SU-DHL-6 (cell line): ENCODE results near the gene KIAA1586.
"Not testable (repeated sequence)": the region's sequence is repeated elsewhere in the genome, so short reads cannot be mapped to it uniquely, and the experiment has no call there.

Source experiments
- H2AFZ ChIP-seq: fragments of 200-600 bp; sonication (generic); 2 replicates; pipeline ENCODE4 v1.6.1; 2014; ENCODE audit warnings: low read depth, mild to moderate bottlenecking, moderate library complexity, mixed read lengths, antibody characterized with exemption, low read length; ENCODE audit not compliant: severe bottlenecking
- H3F3A ChIP-seq: fragments of 200-600 bp; shearing (Covaris generic); 2 replicates; pipeline ENCODE4 v1.6.0; 2016; ENCODE audit warnings: antibody characterized with exemption, mild to moderate bottlenecking; ENCODE audit not compliant: insufficient read depth
- H3K27ac ChIP-seq: fragments of 200-600 bp; sonication (generic); 2 replicates; pipeline ENCODE4 v1.5.1; 2016; ENCODE audit warnings: low read depth, mild to moderate bottlenecking, low read length, moderate library complexity, mixed read lengths
- H3K27me3 ChIP-seq: fragments of 200-600 bp; sonication (generic), shearing (Covaris generic); 2 replicates; pipeline ENCODE4 v1.6.0; 2014; ENCODE audit warnings: mild to moderate bottlenecking, low read length
- H3K36me3 ChIP-seq: fragments of 200-600 bp; sonication (generic); 2 replicates; pipeline ENCODE4 v1.6.1; 2014; ENCODE audit warnings: mild to moderate bottlenecking, low read length, mixed read lengths
- H3K4me2 ChIP-seq: fragments of 300-600, 200-600 bp; shearing (Covaris generic), sonication (generic); 2 replicates; pipeline ENCODE4 v1.6.0; 2014; ENCODE audit warnings: low read length, low read depth, mild to moderate bottlenecking; ENCODE audit not compliant: poor library complexity, severe bottlenecking
- H3K4me3 ChIP-seq: fragments of 200-600 bp; sonication (generic); 2 replicates; pipeline ENCODE4 v1.5.1; 2014; ENCODE audit warnings: antibody characterized with exemption, low read length, mild to moderate bottlenecking, mixed read lengths; ENCODE audit not compliant: insufficient read depth, poor library complexity, severe bottlenecking
- H3K79me2 ChIP-seq: fragments of 200-600 bp; sonication (generic); 2 replicates; pipeline ENCODE4 v1.6.1; 2014; ENCODE audit warnings: mild to moderate bottlenecking, low read length, moderate library complexity; ENCODE audit not compliant: insufficient read depth
- H3K9ac ChIP-seq: fragments of 200-600 bp; sonication (generic); 2 replicates; pipeline ENCODE4 v1.7.0; 2014; ENCODE audit warnings: mild to moderate bottlenecking, low read length
- H3K9me2 ChIP-seq: fragments of 200-600 bp; sonication (generic); replicated peaks from 2 replicates; pipeline ENCODE4 v1.6.1; 2014; ENCODE audit warnings: low read length; ENCODE audit not compliant: insufficient read depth
- H3K9me3 ChIP-seq: fragments of 200-600 bp; sonication (generic); 2 replicates; pipeline ENCODE4 v1.6.1; 2014; ENCODE audit warnings: low read length, mixed read lengths; ENCODE audit not compliant: insufficient read depth
- H4K20me1 ChIP-seq: fragments of 200-600 bp; sonication (generic); 2 replicates; pipeline ENCODE4 v1.6.1; 2014; ENCODE audit warnings: low read depth, mild to moderate bottlenecking, antibody characterized with exemption, low read length, moderate library complexity, mixed read lengths
- EZH2phosphoT487 ChIP-seq: fragments of 200-600 bp; sonication (generic), shearing (Covaris generic); conservative IDR thresholded peaks from 2 replicates; pipeline ENCODE4 v1.6.1; 2018; ENCODE audit warnings: mild to moderate bottlenecking, antibody characterized with exemption, low read length, moderate library complexity, mixed read lengths
- TF ChIP-seq, protein P1 (sequence below): fragments of 200-600 bp; sonication (generic); IDR thresholded peaks from one replicate; pipeline ENCODE4 v1.5.1; 2017; ENCODE audit warnings: antibody characterized with exemption, mild to moderate bottlenecking, low read length, moderate library complexity; ENCODE audit not compliant: insufficient read depth, poor library complexity, severe bottlenecking

The KIAA1586 gene

DNA sequence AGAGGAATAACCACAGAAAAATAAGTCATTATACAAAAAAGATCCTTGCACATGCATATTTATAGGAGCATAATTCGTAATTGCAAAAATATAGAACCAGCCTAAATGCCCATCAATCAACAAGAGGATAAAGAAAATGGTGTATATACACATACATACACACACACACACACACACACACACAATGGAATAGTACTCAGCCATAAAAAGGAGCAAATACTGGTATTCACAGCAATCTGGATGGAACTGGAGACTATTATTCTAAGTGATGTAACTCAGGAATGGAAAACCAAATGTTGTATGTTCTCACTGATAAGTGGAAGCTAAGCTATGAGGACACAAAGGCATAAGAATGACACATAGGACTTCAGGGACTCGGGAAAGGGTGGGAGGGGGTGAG, 1.9 kb upstream of the KIAA1586 start:
- H3K9ac ChIP-seq = no peak overlapping the region
- H3K27ac ChIP-seq = no peak overlapping the region
- no peak overlapping the region for H3K4me3 ChIP-seq
- H3K36me3 ChIP-seq = peaks cover 14% of the 10 kb centered on the region
- H3K9me2 ChIP-seq = no peaks in the 10 kb centered on the region
- H3K4me2 ChIP-seq = no peak overlapping the region
- no peaks in the 10 kb centered on the region for H3K9me3 ChIP-seq
- peaks cover 19% of the 10 kb centered on the region for H3K79me2 ChIP-seq
- H3K27me3 ChIP-seq = no peaks in the 10 kb centered on the region
- no peak overlapping the region for H2AFZ ChIP-seq
- H3F3A ChIP-seq = peaks cover 14% of the 10 kb centered on the region; the same call in 1 of the 2 replicates
- H4K20me1 ChIP-seq = 0 out of 2 replicates have a peak, but pooled peaks cover 7% of the 10 kb centered on the region
- TF ChIP-seq, protein P1, sequence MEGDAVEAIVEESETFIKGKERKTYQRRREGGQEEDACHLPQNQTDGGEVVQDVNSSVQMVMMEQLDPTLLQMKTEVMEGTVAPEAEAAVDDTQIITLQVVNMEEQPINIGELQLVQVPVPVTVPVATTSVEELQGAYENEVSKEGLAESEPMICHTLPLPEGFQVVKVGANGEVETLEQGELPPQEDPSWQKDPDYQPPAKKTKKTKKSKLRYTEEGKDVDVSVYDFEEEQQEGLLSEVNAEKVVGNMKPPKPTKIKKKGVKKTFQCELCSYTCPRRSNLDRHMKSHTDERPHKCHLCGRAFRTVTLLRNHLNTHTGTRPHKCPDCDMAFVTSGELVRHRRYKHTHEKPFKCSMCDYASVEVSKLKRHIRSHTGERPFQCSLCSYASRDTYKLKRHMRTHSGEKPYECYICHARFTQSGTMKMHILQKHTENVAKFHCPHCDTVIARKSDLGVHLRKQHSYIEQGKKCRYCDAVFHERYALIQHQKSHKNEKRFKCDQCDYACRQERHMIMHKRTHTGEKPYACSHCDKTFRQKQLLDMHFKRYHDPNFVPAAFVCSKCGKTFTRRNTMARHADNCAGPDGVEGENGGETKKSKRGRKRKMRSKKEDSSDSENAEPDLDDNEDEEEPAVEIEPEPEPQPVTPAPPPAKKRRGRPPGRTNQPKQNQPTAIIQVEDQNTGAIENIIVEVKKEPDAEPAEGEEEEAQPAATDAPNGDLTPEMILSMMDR = no peak
- no peak for TF ChIP-seq EZH2phosphoT487

DNA sequence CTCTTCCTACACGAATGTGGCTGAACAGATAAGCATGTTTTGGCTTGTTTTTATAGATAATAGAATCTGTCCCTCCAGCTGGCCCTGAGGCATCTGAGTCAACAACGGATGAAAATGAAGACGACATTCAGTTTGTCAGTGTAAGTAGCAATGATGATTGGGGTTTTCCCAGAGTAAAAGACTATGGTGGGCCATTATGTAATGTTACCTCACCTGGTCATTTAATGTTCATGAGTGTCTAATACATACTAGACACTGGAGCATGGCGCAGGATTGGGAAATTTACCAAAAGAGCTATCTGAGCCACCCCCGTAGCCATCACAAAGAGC, 728 bp downstream of the KIAA1586 start:
- H3K79me2 ChIP-seq = peaks cover 41% of the 10 kb centered on the region
- H3K27me3 ChIP-seq, H3K9ac ChIP-seq, H2AFZ ChIP-seq, H3K4me3 ChIP-seq, H3K27ac ChIP-seq, H3K9me2 ChIP-seq, H3K4me2 ChIP-seq, H4K20me1 ChIP-seq, H3K9me3 ChIP-seq: not testable (repeated sequence)
- H3F3A ChIP-seq = peaks cover 14% of the 10 kb centered on the region; the same call in 1 of the 2 replicates
- peaks cover 32% of the 10 kb centered on the region for H3K36me3 ChIP-seq

DNA sequence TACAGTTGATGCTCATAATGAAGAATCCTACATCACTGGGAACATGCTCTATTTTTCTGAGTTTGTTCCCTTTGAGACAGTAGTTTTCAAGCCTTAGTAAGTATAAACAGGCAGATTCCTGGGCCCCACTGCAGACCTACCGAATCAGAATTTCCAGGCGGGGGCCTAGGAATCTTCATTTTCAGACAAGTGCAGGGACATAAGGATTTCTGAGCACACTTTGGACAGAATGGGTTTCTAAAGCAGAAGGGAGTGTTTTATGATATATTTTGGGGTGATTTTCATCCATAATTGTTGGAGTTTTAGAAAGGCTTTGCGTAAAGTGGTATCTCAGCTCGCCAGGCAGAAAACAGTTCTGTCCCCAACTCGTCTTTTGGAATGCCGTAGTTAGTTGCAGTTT, 1.4 kb downstream of the KIAA1586 start:
- H4K20me1 ChIP-seq, H2AFZ ChIP-seq, H3K9me3 ChIP-seq, H3K27me3 ChIP-seq, H3K9me2 ChIP-seq: not testable (repeated sequence)
- Histone ChIP-seq H3K4me2 (peak overlapping the region; percentile 67), H3K4me3 (peak overlapping the region; percentile 55), H3K27ac (0 out of 2 replicates have a peak overlapping the region, but pooled peaks have one; percentile 3), H3F3A (peaks cover 14% of the 10 kb centered on the region; the same call in 1 of the 2 replicates), H3K79me2 (peaks cover 41% of the 10 kb centered on the region), H3K9ac (peak overlapping the region; percentile 31), H3K36me3 (peaks cover 39% of the 10 kb centered on the region)

DNA sequence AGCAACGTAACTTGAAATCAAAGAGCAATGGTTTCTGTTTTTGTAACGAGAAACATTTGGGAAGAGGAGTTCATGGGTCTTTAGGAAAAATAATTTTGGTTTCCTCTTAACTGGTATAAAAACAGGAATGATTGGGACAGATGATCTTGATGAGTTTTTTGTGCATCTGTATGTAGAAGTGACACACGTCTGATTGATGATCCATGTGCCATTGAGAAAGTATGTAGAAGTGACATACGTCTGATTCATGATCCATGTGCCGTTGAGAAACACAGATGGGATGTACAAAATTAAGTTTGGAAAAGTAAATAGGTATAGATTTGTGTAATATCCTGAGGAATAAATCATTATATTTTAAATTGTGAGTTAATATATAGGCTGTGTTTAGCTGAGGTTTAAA, 2.1 kb downstream of the KIAA1586 start:
- H3K4me3 ChIP-seq = peak overlapping the region; percentile 55

More for the DNA sequence above, 2.1 kb downstream of the KIAA1586 start:
- peaks cover 7% of the 10 kb centered on the region; the same call in 1 of the 2 replicates for H4K20me1 ChIP-seq
- H3K36me3 ChIP-seq = peaks cover 46% of the 10 kb centered on the region
- no peak overlapping the region for H3K27ac ChIP-seq
- H3K9me3 ChIP-seq = no peaks in the 10 kb centered on the region
- no peak overlapping the region for H2AFZ ChIP-seq
- H3K27me3 ChIP-seq = no peaks in the 10 kb centered on the region
- TF ChIP-seq, protein P1 = no peak
- TF ChIP-seq EZH2phosphoT487 = no peak
- peak overlapping the region; percentile 67 for H3K4me2 ChIP-seq
- peaks cover 41% of the 10 kb centered on the region for H3K79me2 ChIP-seq
- H3K9me2 ChIP-seq = no peaks in the 10 kb centered on the region
- peaks cover 14% of the 10 kb centered on the region; the same call in 1 of the 2 replicates for H3F3A ChIP-seq
- peak overlapping the region; percentile 31 for H3K9ac ChIP-seq
